Measurements from ENCODE around the gene EIPR1. TPM values are rescaled to one million over a fixed set of nuclear protein-coding genes. Genes with fewer than 3 reads are reported as not detected.

EIPR1 gene
- total RNA-seq, 1 donor from 2014 or later: 27.8 TPM

DNA sequence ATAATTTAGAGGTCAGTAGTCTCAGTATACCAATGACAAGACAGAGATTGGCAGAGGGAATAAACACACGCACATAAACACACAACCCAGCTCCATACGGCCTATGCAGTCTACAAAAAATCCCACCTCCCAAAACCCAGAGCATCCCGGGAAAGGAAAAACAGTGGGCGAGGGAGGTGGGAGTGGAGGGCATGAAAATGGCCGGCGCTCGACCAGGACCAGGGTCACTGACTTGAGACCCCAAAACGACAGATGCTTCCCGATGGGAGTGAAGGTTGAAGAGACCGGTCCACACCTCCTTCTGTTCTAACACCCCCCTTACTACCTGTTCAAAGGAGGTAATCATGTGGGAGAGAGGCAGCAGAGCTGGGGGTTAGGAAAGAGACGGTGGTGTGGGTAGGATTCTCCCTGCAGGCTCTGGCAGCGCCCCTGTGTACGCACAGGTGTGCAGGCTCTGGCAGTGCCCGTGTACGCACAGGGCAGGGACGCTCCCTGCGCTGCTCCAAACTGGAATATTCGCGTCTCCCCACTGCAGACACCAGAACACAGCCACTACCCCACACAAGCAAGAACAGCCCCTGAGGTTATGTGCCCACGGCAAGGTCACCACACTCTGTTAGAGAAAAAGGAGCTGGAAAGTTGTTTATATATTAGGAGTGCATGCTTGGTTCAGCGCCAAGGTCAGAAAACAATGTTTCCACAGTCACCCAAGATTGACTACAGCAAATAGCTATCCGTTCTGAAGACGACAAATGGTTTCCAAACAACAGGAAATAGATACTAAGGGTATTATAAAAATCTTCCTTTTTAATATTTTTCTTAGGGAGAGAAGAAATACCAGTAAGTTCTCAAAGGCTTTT is 67.9 kb downstream of the EIPR1 start:
- Histone ChIP-seq H3K27me3 (ENCODE audit: insufficient read depth, low read length) (no peaks in the 10 kb centered on the region), H3K4me1 (ENCODE audit: insufficient read depth, low read length) (no peaks in the 10 kb centered on the region), H3K27ac (ENCODE audit: low read depth, low read length) (no peak overlapping the region), H3K9ac (ENCODE audit: low read length) (no peak overlapping the region), H3K4me3 (ENCODE audit: insufficient read depth, low read depth, low read length) (no peak overlapping the region), H2AFZ (ENCODE audit: low read depth, low read length) (no peak overlapping the region), H3K9me3 (ENCODE audit: insufficient read depth, low read depth, low read length) (no peaks in the 10 kb centered on the region), H3K36me3 (ENCODE audit: insufficient read depth, low read length) (no peaks in the 10 kb centered on the region), H3K79me2 (ENCODE audit: insufficient read depth, low read length) (peaks cover 8% of the 10 kb centered on the region), H3K4me2 (ENCODE audit: low read length) (no peak overlapping the region), H4K20me1 (ENCODE audit: insufficient read depth, low read length) (peaks cover 19% of the 10 kb centered on the region)
- Mint-ChIP-seq H3K27ac (ENCODE audit: unreplicated experiment) (no peak overlapping the region), H3K27me3 (ENCODE audit: low read depth, unreplicated experiment) (no peaks in the 10 kb centered on the region), H3K4me1 (ENCODE audit: low read depth, unreplicated experiment) (peaks cover 7% of the 10 kb centered on the region), H3K36me3 (ENCODE audit: low read depth, unreplicated experiment) (peaks cover 5% of the 10 kb centered on the region), H3K4me3 (ENCODE audit: unreplicated experiment) (no peak overlapping the region), H3K9me3 (ENCODE audit: unreplicated experiment) (no peaks in the 10 kb centered on the region)
- TF ChIP-seq CTCF (IDR thresholded peaks at IDR 0.05; ENCODE audit: insufficient read depth, low read depth, low read length): no peak
- no peak for TF ChIP-seq EZH2 (IDR thresholded peaks at IDR 0.05; ENCODE audit: insufficient read depth, low read length)
- FAIRE-seq: no peak
- DNase-seq (ENCODE audit: low read depth): no peak

- Histone ChIP-seq H3K4me1 (ENCODE audit: insufficient read depth, low read length) (peaks cover 4% of the 10 kb centered on the region), H3K4me2 (ENCODE audit: low read length) (no peak overlapping the region), H4K20me1 (ENCODE audit: insufficient read depth, low read length) (peaks cover 13% of the 10 kb centered on the region), H3K27me3 (ENCODE audit: insufficient read depth, low read length) (no peaks in the 10 kb centered on the region), H3K27ac (ENCODE audit: low read depth, low read length) (no peak overlapping the region), H2AFZ (ENCODE audit: low read depth, low read length) (no peak overlapping the region), H3K4me3 (ENCODE audit: insufficient read depth, low read depth, low read length) (no peak overlapping the region), H3K79me2 (ENCODE audit: insufficient read depth, low read length) (peaks cover 12% of the 10 kb centered on the region), H3K9ac (ENCODE audit: low read length) (no peak overlapping the region), H3K36me3 (ENCODE audit: insufficient read depth, low read length) (no peaks in the 10 kb centered on the region), H3K9me3 (ENCODE audit: insufficient read depth, low read depth, low read length) (no peaks in the 10 kb centered on the region)
- H3K4me3 Mint-ChIP-seq (ENCODE audit: unreplicated experiment): no peak overlapping the region
- H3K4me1 Mint-ChIP-seq (ENCODE audit: low read depth, unreplicated experiment): peaks cover 8% of the 10 kb centered on the region
- H3K36me3 Mint-ChIP-seq (ENCODE audit: low read depth, unreplicated experiment): peaks cover 3% of the 10 kb centered on the region
- no peaks in the 10 kb centered on the region for H3K27me3 Mint-ChIP-seq (ENCODE audit: low read depth, unreplicated experiment)
- no peaks in the 10 kb centered on the region for H3K9me3 Mint-ChIP-seq (ENCODE audit: unreplicated experiment)
- TF ChIP-seq CTCF (IDR thresholded peaks at IDR 0.05; ENCODE audit: insufficient read depth, low read depth, low read length): no peak
- no peak for TF ChIP-seq EZH2 (IDR thresholded peaks at IDR 0.05; ENCODE audit: insufficient read depth, low read length)
- DNase-seq (ENCODE audit: low read depth) (no peak), FAIRE-seq (no peak)
- H3K27ac Mint-ChIP-seq (ENCODE audit: unreplicated experiment): no peak overlapping the region
These were observed 69.7 kb downstream of the EIPR1 start for GRCh38 chr2:3307901-3308300.

- no peak overlapping the region for H3K27ac ChIP-seq (ENCODE audit: low read depth, low read length)
- H3K9ac ChIP-seq (ENCODE audit: low read length): no peak overlapping the region
- Mint-ChIP-seq H3K27ac (ENCODE audit: unreplicated experiment) (no peak overlapping the region), H3K4me3 (ENCODE audit: unreplicated experiment) (no peak overlapping the region), H3K36me3 (ENCODE audit: low read depth, unreplicated experiment) (peaks cover 4% of the 10 kb centered on the region), H3K27me3 (ENCODE audit: low read depth, unreplicated experiment) (no peaks in the 10 kb centered on the region), H3K9me3 (ENCODE audit: unreplicated experiment) (no peaks in the 10 kb centered on the region), H3K4me1 (ENCODE audit: low read depth, unreplicated experiment) (peaks cover 11% of the 10 kb centered on the region)
- H3K4me3 ChIP-seq (ENCODE audit: insufficient read depth, low read depth, low read length): no peak overlapping the region
- FAIRE-seq (no peak), DNase-seq (ENCODE audit: low read depth) (no peak)
- TF ChIP-seq EZH2 (IDR thresholded peaks at IDR 0.05; ENCODE audit: insufficient read depth, low read length) (no peak), CTCF (IDR thresholded peaks at IDR 0.05; ENCODE audit: insufficient read depth, low read depth, low read length) (no peak)
- no peak overlapping the region for H2AFZ ChIP-seq (ENCODE audit: low read depth, low read length)
- peaks cover 12% of the 10 kb centered on the region for H3K79me2 ChIP-seq (ENCODE audit: insufficient read depth, low read length)
- no peaks in the 10 kb centered on the region for H3K36me3 ChIP-seq (ENCODE audit: insufficient read depth, low read length)
- H3K4me1 ChIP-seq (ENCODE audit: insufficient read depth, low read length): peaks cover 4% of the 10 kb centered on the region
- no peaks in the 10 kb centered on the region for H3K27me3 ChIP-seq (ENCODE audit: insufficient read depth, low read length)
- peaks cover 10% of the 10 kb centered on the region for H4K20me1 ChIP-seq (ENCODE audit: insufficient read depth, low read length)
- H3K9me3 ChIP-seq (ENCODE audit: insufficient read depth, low read depth, low read length): no peaks in the 10 kb centered on the region
- H3K4me2 ChIP-seq (ENCODE audit: low read length): no peak overlapping the region
These were observed 70.4 kb downstream of the EIPR1 start for GRCh38 chr2:3307236-3307635.
